GM13977 (cell line): Measurements from ENCODE around the gene EYA2.

ENCODE experiments used
- DNase-seq: peaks from one replicate; pipeline ENCODE4 v3.0.0; 2012; ENCODE audit warnings: low spot score
- in situ Hi-C: fragments of 300-500 bp; cut with MboI; formaldehyde crosslinking; loops from one replicate; pipeline ENCODE4 v1.12.0; 2022; ENCODE audit warnings: low sequenced_read_pairs, low pct_unique_long_range_greater_than_20kb, mixed read lengths, inconsistent platforms; ENCODE audit not compliant: unreplicated experiment
- TF ChIP-seq, protein P1 (sequence below): IDR thresholded peaks from 2 replicates; pipeline ENCODE4 v1.5.1; 2012; ENCODE audit warnings: mild to moderate bottlenecking, control low read depth; ENCODE audit not compliant: insufficient read depth; ENCODE audit errors: extremely low read depth, missing control alignments

EYA2 gene

DNA sequence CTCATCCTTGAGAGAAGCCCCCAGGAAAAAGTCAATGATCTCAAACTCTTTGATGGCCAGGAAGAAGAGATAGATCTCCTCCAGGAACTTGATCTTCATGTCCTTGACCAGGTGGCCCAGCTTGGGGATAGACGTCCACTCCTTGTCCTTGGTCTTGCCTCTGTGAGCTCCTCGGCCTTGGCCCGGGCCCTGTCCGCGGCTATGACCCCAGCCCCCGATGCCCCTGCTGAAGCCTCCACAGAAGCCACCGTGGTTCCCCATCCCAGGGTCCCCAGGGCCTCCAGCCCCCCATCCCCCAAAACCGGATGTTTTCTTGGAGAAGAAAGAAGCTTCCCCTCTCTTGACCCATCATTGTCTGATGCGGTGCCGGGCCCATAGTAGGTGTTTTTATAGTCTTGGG is 266.8 kb downstream of the EYA2 start:
- TF ChIP-seq, protein P1, sequence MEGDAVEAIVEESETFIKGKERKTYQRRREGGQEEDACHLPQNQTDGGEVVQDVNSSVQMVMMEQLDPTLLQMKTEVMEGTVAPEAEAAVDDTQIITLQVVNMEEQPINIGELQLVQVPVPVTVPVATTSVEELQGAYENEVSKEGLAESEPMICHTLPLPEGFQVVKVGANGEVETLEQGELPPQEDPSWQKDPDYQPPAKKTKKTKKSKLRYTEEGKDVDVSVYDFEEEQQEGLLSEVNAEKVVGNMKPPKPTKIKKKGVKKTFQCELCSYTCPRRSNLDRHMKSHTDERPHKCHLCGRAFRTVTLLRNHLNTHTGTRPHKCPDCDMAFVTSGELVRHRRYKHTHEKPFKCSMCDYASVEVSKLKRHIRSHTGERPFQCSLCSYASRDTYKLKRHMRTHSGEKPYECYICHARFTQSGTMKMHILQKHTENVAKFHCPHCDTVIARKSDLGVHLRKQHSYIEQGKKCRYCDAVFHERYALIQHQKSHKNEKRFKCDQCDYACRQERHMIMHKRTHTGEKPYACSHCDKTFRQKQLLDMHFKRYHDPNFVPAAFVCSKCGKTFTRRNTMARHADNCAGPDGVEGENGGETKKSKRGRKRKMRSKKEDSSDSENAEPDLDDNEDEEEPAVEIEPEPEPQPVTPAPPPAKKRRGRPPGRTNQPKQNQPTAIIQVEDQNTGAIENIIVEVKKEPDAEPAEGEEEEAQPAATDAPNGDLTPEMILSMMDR: no peak
- DNase-seq: no peak
- in situ Hi-C loops: no loop called here

DNA sequence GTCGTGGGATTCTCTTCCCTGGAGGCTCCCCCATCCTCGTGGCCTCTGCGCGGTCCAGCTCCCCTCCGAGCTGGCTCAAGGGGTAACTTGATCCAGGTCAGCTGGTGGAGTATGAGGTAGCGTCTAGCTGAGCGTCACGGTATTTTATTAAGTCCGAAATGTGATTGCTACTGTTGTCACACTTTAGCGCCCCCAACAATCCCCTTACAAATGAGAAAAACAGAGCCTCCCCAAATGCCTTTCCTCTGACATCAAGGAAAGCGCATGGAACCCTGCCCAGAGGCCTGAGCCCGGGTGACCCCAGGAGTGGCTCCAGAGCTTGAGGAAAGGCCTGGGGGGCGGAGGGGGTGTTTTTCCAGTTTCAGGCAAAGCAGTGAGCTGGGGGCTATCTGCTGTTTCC is 269.5 kb downstream of the EYA2 start:
- in situ Hi-C loops: no loop called here
- DNase-seq: no peak
- TF ChIP-seq, protein P1: no peak

DNA sequence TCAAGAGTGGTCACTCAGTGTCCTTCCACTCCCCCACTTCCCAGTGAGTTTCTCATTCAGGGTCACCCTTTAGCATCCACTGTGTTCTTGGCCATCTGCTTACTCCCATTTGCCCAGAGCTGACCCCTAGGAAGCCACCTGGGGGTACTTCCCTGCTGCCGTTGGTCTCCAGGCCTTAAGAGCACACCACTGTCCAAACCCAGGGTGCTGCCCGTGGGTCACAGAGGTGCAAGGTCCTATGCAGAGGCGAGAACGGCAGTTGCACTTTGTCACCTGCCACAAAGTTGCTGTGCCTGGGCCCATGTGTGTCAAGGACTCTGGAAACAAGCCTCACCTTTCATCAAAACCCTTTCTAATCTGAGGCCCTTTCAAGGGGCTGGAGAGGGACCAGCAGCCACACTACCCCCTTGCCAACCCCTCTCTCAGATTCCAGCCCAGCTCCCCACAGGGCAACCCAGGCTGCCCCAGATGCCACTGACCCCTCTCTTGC is 270.8 kb downstream of the EYA2 start:
- in situ Hi-C loops: no loop called here
- TF ChIP-seq, protein P1: no peak
- DNase-seq: no peak

DNA sequence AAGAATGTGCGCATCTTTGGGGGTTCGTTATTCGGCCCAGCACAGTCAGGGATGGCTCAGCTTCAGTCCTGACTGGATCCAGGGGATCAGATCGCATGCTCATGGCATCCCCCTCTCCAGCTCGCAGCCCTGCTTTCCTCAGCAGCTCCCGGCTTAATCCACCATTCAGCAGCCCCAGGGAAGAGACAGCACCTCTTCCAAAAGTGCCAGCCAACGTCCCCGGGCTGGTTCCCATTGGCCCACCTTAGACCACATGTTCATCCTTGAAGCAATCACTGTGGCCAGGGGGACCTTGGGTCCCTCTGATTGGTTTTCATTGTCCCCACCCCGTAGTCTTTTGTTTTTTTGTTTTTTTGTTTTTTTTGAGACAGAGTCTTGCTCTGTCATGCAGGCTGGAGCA is 273.2 kb downstream of the EYA2 start:
- TF ChIP-seq, protein P1: no peak
- DNase-seq: no peak
- in situ Hi-C loops: no loop called here

DNA sequence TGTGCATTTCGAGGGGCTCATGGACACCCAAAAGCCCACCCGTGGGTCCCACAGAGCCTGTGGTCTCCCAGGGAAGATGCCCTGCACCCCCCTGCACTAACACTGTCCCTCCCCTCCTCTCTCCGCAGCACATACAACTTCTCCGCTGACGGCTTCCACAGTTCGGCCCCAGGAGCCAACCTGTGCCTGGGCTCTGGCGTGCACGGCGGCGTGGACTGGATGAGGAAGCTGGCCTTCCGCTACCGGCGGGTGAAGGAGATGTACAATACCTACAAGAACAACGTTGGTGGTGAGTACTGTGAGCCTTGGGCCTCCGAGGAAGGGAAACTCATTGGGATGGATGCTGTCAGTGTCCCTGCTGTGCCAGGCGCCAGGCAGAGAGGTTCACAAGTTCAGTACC is 277.9 kb downstream of the EYA2 start:
- in situ Hi-C loops: no loop called here
- no peak for DNase-seq
- TF ChIP-seq, protein P1: no peak

DNA sequence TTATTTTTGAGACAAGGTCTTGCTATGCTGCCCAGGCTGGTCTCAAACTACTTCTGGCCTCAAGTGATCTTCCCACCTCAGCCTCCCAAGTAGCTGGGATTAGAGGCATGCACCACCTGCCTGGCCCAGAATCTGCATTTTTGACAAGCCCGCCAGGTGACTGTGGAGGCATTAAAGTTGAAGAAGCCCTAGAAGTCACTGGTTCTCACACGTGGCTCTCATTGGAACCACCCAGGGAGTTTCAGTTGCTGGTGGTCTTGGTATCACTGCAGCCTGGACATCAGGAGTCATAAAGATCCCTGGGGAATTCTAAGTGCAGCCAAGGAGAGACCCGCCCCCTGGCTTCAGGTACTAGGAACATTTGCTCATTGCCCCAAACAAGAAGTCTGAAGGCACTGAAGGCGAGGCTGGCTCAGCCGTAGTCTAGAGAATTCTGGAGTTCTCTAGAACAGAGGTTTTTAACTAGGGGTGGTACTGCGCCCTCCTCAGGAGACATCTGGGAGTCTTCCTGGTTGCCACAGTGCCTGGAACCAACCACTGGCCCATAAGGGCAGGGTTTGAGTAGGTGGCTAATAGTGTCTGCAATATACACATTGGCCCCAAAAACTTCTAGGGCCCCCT is 279.1 kb downstream of the EYA2 start:
- in situ Hi-C loops: no loop called here
- TF ChIP-seq, protein P1: no peak
- DNase-seq: no peak
